Skeletal muscle tissue (tissue), 4 donors: ENCODE results near the gene RASA2. TPM values are rescaled to one million over a fixed set of nuclear protein-coding genes. Genes with fewer than 3 reads are reported as not detected.

Experiments
- H3K27ac ChIP-seq: one replicate; pipeline ENCODE4 v1.7.0; 2013; ENCODE audit warnings: mild to moderate bottlenecking, low read depth, low read length, inconsistent platforms
- H3K27me3 ChIP-seq, 3 donors: one replicate each; pipeline ENCODE4 v1.7.0; 2013; ENCODE audit warnings: low read length in 3 of 3; ENCODE audit not compliant: control insufficient read depth in 3 of 3, insufficient read depth in 3 of 3
- H3K36me3 ChIP-seq, 3 donors: one replicate each; pipeline ENCODE4 v1.7.0; 2013; ENCODE audit warnings: low read length in 3 of 3; ENCODE audit not compliant: control insufficient read depth in 3 of 3, insufficient read depth in 3 of 3
- H3K4me1 ChIP-seq, 3 donors: one replicate each; pipeline ENCODE4 v1.7.0; 2013; ENCODE audit warnings: low read length in 3 of 3, mild to moderate bottlenecking in 3 of 3; ENCODE audit not compliant: control insufficient read depth in 3 of 3, insufficient read depth in 3 of 3
- H3K4me3 ChIP-seq, 3 donors: one replicate each; pipeline ENCODE4 v1.7.0; 2013; ENCODE audit warnings: low read length in 3 of 3
- H3K9ac ChIP-seq, 3 donors: one replicate each; pipeline ENCODE4 v1.7.0; 2013; ENCODE audit warnings: low read length in 3 of 3, mild to moderate bottlenecking in 3 of 3, moderate library complexity in 2 of 3, low read depth in 1 of 3
- H3K9me3 ChIP-seq, 3 donors: one replicate each; pipeline ENCODE4 v1.7.0; 2013; ENCODE audit warnings: low read length in 3 of 3; ENCODE audit not compliant: control insufficient read depth in 3 of 3
- total RNA-seq: library from RNA; depleted of rRNA; stranded (reverse); fragments of >200 nt; gene quantifications from one replicate; pipeline ENCODE4 v1.2.3, GENCODE V29; 2014
- donor health status: Osteomylitis.

RASA2 gene
- total RNA-seq, 1 donor from 2014 or later = 9.9 TPM

- H3K9ac ChIP-seq = no peak overlapping the region
- H3K27me3 ChIP-seq = no peaks in the 10 kb centered on the region
- H3K9me3 ChIP-seq = no peaks in the 10 kb centered on the region
- no peaks in the 10 kb centered on the region for H3K36me3 ChIP-seq
- H3K27ac ChIP-seq = no peak overlapping the region
- no peak overlapping the region for H3K4me3 ChIP-seq
- H3K4me1 ChIP-seq = no peaks in the 10 kb centered on the region
Observed at GRCh38 chr3:141505166-141505565, 18.3 kb downstream of the RASA2 start.

- no peak overlapping the region for H3K4me3 ChIP-seq
- no peak overlapping the region for H3K27ac ChIP-seq
- no peaks in the 10 kb centered on the region for H3K4me1 ChIP-seq
- no peaks in the 10 kb centered on the region for H3K9me3 ChIP-seq
- no peaks in the 10 kb centered on the region for H3K36me3 ChIP-seq
- no peak overlapping the region for H3K9ac ChIP-seq
- H3K27me3 ChIP-seq = no peaks in the 10 kb centered on the region
Observed at GRCh38 chr3:141506071-141506470, 19.2 kb downstream of the RASA2 start.

- Histone ChIP-seq H3K4me3 (no peak overlapping the region), H3K4me1 (no peaks in the 10 kb centered on the region), H3K27ac (no peak overlapping the region), H3K9ac (no peak overlapping the region), H3K27me3 (no peaks in the 10 kb centered on the region), H3K36me3 (no peaks in the 10 kb centered on the region), H3K9me3 (no peaks in the 10 kb centered on the region)
Observed at GRCh38 chr3:141507392-141508066, 20.7 kb downstream of the RASA2 start.

- Histone ChIP-seq H3K36me3 (no peaks in the 10 kb centered on the region), H3K9ac (no peak overlapping the region), H3K9me3 (no peaks in the 10 kb centered on the region), H3K4me1 (no peaks in the 10 kb centered on the region), H3K27ac (no peak overlapping the region), H3K4me3 (no peak overlapping the region), H3K27me3 (no peaks in the 10 kb centered on the region)
Observed at GRCh38 chr3:141508067-141508436, 21.2 kb downstream of the RASA2 start.

- Histone ChIP-seq H3K9ac (no peak overlapping the region), H3K36me3 (peaks cover 0 to under 1% (median 0%) of the 10 kb centered on the region in 3 donors), H3K4me3 (no peak overlapping the region), H3K27ac (no peak overlapping the region), H3K4me1 (no peaks in the 10 kb centered on the region), H3K27me3 (no peaks in the 10 kb centered on the region), H3K9me3 (no peaks in the 10 kb centered on the region)
Observed at GRCh38 chr3:141511361-141511760, 24.5 kb downstream of the RASA2 start.

GRCh38 chr3:141514382-141514781 is 27.6 kb downstream of the RASA2 start:
- Histone ChIP-seq H3K4me3 (no peak overlapping the region), H3K27me3 (no peaks in the 10 kb centered on the region), H3K27ac (no peak overlapping the region), H3K36me3 (peaks cover 3 to 11% (median 8%) of the 10 kb centered on the region in 3 donors), H3K4me1 (no peaks in the 10 kb centered on the region), H3K9me3 (no peaks in the 10 kb centered on the region), H3K9ac (no peak overlapping the region)

GRCh38 chr3:141519587-141519986 is 32.8 kb downstream of the RASA2 start:
- Histone ChIP-seq H3K27me3 (no peaks in the 10 kb centered on the region), H3K9me3 (no peaks in the 10 kb centered on the region), H3K9ac (no peak overlapping the region), H3K27ac (no peak overlapping the region), H3K4me1 (no peaks in the 10 kb centered on the region), H3K36me3 (peaks cover 3 to 19% (median 8%) of the 10 kb centered on the region in 3 donors), H3K4me3 (no peak overlapping the region)

- no peak overlapping the region for H3K27ac ChIP-seq
- H3K36me3 ChIP-seq = peaks cover 3 to 14% (median 7%) of the 10 kb centered on the region in 3 donors
- no peak overlapping the region for H3K4me3 ChIP-seq
- H3K9me3 ChIP-seq = no peaks in the 10 kb centered on the region
- H3K27me3 ChIP-seq = no peaks in the 10 kb centered on the region
- H3K4me1 ChIP-seq = no peaks in the 10 kb centered on the region
- no peak overlapping the region for H3K9ac ChIP-seq
Observed at GRCh38 chr3:141521781-141522180, 35.0 kb downstream of the RASA2 start.

GRCh38 chr3:141523615-141524375 is 37.0 kb downstream of the RASA2 start:
- Histone ChIP-seq H3K9me3 (no peaks in the 10 kb centered on the region), H3K27ac (no peak overlapping the region), H3K27me3 (no peaks in the 10 kb centered on the region), H3K9ac (no peak overlapping the region), H3K4me1 (no peaks in the 10 kb centered on the region), H3K36me3 (peaks cover 0 to 7% (median 0%) of the 10 kb centered on the region in 3 donors), H3K4me3 (no peak overlapping the region)

GRCh38 chr3:141524988-141525387 is 38.2 kb downstream of the RASA2 start:
- Histone ChIP-seq H3K9me3 (no peaks in the 10 kb centered on the region), H3K9ac (no peak overlapping the region), H3K36me3 (peaks cover 0 to 7% (median 0%) of the 10 kb centered on the region in 3 donors)

More at GRCh38 chr3:141524988-141525387, 38.2 kb downstream of the RASA2 start:
- Histone ChIP-seq H3K27me3 (no peaks in the 10 kb centered on the region), H3K4me1 (no peaks in the 10 kb centered on the region), H3K4me3 (no peak overlapping the region), H3K27ac (no peak overlapping the region)
